AG04449 (cell line): ENCODE results near the gene ART1.

ENCODE experiments used
- CTCF ChIA-PET: fragments of 350-600 bp; formaldehyde crosslinking; extraction: SDS; loops from one replicate; lab custom pipeline; 2021; ENCODE audit warnings: antibody characterized with exemption; lab: Yijun Ruan, JAX
- POLR2A ChIA-PET: fragments of 400-600, 350-600 bp; formaldehyde crosslinking; extraction: SDS; loops from one replicate; lab custom pipeline; 2020; ENCODE audit warnings: antibody characterized with exemption, inconsistent platforms; lab: Yijun Ruan, JAX
- DNase-seq: peaks from one replicate; pipeline ENCODE4 v3.0.0-alpha.2; 2010; ENCODE audit warnings: low read depth, low spot score
- H3K4me3 ChIP-seq: 2 replicates; pipeline ENCODE4 v1.5.1; 2011; ENCODE audit warnings: low read depth, mild to moderate bottlenecking, control low read depth, low read length
- CTCF ChIP-seq: IDR thresholded peaks from one replicate; pipeline ENCODE4 v1.5.1; 2011; ENCODE audit warnings: mild to moderate bottlenecking, moderate library complexity, low read length, control low read depth, inconsistent platforms; ENCODE audit not compliant: insufficient read depth; ENCODE audit errors: missing control alignments

ART1 gene

DNA sequence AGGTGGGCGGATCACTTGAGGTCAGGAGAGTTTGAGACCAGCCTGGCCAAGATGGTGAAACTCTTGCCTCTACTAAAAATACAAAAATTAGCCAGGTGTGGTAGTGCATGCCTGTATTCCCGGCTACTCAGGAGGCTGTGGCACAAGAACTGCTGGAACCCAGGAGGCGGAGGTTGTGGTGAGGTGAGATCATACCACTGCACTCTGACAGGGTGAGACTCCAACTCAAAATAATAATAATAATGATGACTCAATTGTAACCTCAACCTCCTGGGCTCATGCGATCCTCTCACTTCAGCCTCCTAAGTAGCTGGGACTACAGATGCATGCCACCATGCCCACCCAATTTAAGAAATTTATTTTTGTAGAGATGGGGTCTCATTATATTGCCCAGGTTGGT, 41.8 kb downstream of the ART1 start:
- CTCF ChIA-PET: interaction anchor here (1.0 kb wide), 1 partner anchor 8 kb away, joined by 3 read pairs; no protein-coding TSS in a partner anchor
- no peak for TF ChIP-seq CTCF
- no peak overlapping the region for H3K4me3 ChIP-seq
- no peak for DNase-seq
- POLR2A ChIA-PET: no interaction called here

DNA sequence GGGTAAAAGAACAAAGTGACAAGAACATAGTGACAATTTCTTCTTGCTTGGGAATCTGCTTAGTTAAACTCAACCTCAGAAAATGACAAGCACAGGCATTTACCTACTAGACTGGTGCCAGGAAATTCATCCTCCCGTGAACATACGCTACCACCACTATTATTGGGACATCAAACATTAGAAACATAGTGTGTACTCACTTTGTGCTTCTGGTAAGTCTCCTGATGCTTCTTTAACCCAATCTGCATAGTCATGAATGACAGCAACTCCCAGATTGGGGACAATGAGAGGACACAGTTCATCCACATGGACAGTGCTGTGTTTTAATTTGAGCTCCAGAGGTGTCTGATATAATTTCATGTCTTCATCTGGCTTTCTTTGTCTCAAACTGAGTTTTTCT, 55.5 kb downstream of the ART1 start:
- POLR2A ChIA-PET: no interaction called here

DNA sequence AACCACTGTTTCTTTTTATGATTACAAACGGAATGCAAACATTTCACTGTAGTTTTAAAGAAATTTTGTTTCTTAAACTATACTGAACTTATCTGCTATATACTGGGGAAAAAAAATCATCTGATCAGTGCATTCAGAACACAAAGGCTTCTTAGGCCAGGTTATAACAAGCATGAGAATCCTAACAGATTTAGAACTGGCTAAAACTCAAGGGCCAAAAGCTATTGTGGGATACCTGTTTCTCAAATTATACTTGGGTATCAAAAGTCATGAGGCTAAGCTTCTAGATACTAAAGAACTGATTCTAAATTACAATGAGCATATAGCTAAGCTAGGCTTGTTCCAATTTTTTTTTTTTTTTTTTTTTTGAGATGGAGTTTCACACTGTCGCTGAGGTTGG, 56.0 kb downstream of the ART1 start:
- ChIA-PET CTCF (interaction anchor here (0.6 to 1.9 kb wide), 3 partner anchors 9 to 141 kb away, joined by 3 to 8 read pairs (median 4); partner anchors contain the start of gene PGAP2), POLR2A (no interaction called here)
- H3K4me3 ChIP-seq: no peak overlapping the region
- no peak for DNase-seq
- no peak for TF ChIP-seq CTCF

More for the DNA sequence above, 55.5 kb downstream of the ART1 start:
- CTCF ChIA-PET: interaction anchor here (0.6 to 1.9 kb wide), 3 partner anchors 9 to 141 kb away, joined by 3 to 8 read pairs (median 4); partner anchors contain the start of gene PGAP2
- no peak overlapping the region for H3K4me3 ChIP-seq
- no peak for TF ChIP-seq CTCF
- no peak for DNase-seq

- DNase-seq: no peak
- TF ChIP-seq CTCF: no peak
- no peak overlapping the region for H3K4me3 ChIP-seq
- ChIA-PET POLR2A (no interaction called here), CTCF (interaction anchor here (1.6 kb wide), 1 partner anchor 105 kb away, joined by 3 read pairs; the partner anchor contains the start of gene PGAP2)
Observed at GRCh38 chr11:3703383-3703782, 58.5 kb downstream of the ART1 start.

GRCh38 chr11:3707176-3707575, 62.2 kb downstream of the ART1 start:
- ChIA-PET POLR2A (no interaction called here), CTCF (interaction anchor here (1.3 kb wide), 1 partner anchor 12 kb away, joined by 3 read pairs; no protein-coding TSS in a partner anchor)
- DNase-seq: no peak

GRCh38 chr11:3709977-3710376, 65.0 kb downstream of the ART1 start:
- POLR2A ChIA-PET: interaction anchor here (0.5 kb wide), 1 partner anchor 40 kb away, joined by 4 read pairs; no protein-coding TSS in a partner anchor
- DNase-seq: no peak
- TF ChIP-seq CTCF: no peak
- H3K4me3 ChIP-seq: no peak overlapping the region
- CTCF ChIA-PET: interaction anchor here (2.3 kb wide), 1 partner anchor 9 kb away, joined by 6 read pairs; no protein-coding TSS in a partner anchor

More at GRCh38 chr11:3707176-3707575, 62.2 kb downstream of the ART1 start:
- no peak overlapping the region for H3K4me3 ChIP-seq
- TF ChIP-seq CTCF: no peak
